GM21526 (cell line): Measurements from ENCODE around the gene ETV3.
A peak's percentile ranks its signal among the peaks of the same experiment; 100 is the strongest.

Source experiments
- ATAC-seq: cut with Tn5 transposase; IDR thresholded peaks from one replicate; pipeline ENCODE4 v1.9.1; 2021; ENCODE audit warnings: moderate library complexity; ENCODE audit not compliant: unreplicated experiment, low FRiP score

The ETV3 gene

DNA sequence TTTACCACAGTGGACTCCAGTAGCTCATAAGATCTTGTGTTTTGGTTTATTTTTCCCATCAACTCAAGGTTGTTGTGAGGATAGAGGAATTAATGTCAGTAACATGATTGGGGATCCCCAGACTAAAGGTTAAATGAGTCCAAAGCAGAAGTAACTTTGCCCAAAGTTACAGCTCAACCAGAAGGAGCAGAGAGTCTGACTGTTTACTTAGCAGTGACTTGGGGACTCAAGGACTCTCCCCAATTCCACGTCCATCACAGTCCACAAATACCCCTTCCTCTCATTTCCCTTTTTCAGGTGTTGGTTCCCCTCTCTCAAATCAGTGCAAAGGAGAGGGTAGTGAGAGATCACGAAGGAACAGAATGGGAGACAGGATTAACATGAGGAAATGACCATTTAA, 4.0 kb upstream of the ETV3 start:
- no peak for ATAC-seq

DNA sequence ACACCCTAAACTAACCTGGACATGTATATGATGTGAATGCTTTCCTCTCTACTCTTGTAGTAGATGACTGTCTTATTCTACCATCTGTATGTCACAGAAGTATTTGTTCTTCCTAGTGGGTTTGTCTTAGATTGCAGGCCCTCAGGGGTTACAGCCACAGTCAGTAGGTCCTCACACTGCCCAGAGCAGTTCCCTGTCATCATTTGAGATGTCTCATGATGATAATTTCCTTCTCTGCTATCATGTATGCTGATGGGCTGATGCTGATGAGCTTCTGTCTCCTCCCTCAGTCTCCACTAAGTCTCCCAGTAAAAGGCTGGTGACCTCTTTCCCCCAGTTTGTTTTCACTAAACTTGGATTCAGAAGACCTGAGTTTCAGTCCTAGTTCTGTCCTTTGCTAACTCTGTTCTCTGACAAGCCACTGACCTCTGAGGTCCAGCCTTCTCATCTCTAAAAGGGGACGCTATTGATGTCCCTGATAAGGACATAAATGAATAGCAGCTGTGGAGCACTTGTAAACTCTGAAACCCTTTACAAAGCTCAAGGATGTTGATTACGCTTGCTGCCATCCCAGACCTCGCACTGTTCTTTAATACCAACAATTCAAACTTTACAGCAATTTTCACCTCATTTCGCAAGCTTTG, 3.1 kb upstream of the ETV3 start:
- no peak for ATAC-seq

GRCh38 chr1:157140063-157140588, 1.9 kb upstream of the ETV3 start:
- ATAC-seq, result no peak

GRCh38 chr1:157139052-157139715, 989 bp upstream of the ETV3 start:
- no peak for ATAC-seq

DNA sequence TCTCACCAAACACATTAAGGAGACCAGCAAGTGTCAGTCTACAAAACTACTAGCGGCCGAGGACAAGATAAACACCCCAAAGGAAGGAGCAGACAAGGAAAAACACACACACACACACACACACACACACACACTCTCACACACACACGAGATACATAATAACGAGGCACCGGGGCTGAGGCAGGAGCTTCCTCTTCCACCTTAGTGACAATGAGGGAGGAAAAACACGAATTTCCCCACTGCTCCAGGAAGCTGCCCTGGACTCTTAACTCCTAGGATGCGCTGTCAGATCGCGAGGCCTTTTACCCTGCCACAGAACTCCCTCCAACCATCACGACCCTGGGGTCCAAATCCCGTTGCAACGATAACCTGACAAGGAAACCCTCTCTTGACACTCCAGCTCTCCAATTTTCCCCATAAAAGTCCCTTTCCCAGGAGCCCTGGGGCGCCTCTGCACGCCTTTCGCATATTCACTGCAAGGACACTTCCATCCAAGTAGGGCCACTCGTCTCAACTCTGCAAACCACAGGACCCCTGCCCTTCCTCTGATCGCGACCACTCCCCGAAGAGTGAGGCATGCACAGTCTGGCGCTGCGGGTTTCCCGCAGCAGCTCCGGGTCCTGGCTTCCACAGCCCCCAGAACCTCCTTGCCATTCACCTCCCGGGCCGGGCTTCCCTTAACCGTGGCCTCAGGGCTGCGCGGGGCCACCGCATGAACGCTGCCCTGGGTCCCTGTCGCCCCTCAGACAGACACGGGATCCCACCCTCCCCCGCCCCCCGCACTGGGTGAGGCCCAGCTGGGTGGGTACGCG, 581 bp downstream of the ETV3 start:
- ATAC-seq, result peak; percentile 14

- ATAC-seq, result no peak
Observed at GRCh38 chr1:157137046-157137407, 1.2 kb downstream of the ETV3 start.

DNA sequence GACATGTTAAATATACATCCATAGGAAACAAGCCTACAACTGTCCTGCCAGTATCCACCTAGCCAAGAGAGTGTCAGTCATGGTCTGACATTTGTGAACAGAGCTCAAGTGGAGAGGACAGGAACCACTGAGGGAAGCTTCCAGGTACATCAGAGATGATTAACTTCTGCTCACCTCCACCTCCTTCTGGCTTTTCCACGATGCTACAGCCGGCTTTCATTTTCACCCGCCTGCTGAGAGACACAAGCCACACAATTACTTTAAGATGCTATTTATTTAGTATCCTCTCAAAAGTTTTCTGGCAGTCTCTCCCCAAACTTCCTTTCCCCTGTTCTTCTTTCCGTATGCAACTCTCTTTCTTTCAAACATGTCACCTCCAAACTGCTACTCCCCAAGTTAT, 2.1 kb downstream of the ETV3 start:
- ATAC-seq, result no peak

- ATAC-seq, result no peak
Observed at GRCh38 chr1:157135646-157136045, 2.5 kb downstream of the ETV3 start.

DNA sequence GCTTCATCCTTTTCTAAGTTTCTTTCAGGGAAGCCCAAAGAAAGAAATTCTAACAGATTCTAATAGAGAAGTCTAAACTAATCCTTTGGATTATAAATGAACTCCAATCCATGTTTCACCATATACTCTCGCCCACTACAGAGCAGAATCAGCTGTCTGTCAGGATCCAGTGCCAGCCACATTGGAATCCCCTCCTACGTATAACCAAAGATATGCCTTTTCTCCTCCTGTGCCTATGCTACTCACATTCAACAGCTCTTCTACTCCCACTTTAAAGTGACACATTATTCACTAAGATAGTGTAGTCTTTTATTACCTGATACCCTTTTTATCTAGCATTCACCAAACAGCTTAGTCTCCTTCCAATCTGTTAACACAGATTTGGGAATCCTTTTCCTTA, 3.1 kb downstream of the ETV3 start:
- no peak for ATAC-seq

GRCh38 chr1:157134442-157134841, 3.8 kb downstream of the ETV3 start:
- ATAC-seq, result no peak

DNA sequence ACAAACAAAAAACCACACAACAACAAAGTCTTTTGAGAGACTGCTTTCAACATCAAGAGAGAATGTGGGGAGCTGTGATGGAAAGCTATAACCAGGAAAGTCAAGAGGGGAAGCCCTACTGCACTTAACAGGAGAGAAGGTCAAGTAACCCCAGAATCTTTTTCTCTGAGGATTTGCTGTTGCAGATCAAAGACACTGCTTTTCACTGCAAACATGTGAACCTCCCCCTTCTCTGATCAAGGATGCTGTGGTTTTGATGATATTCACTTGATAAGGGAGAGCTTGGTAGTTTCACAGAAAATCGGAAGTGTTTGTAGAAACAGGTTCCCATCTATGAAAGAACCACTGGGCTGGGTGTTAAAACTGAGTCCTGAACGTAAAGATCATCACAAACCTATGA, 4.8 kb downstream of the ETV3 start:
- no peak for ATAC-seq

DNA sequence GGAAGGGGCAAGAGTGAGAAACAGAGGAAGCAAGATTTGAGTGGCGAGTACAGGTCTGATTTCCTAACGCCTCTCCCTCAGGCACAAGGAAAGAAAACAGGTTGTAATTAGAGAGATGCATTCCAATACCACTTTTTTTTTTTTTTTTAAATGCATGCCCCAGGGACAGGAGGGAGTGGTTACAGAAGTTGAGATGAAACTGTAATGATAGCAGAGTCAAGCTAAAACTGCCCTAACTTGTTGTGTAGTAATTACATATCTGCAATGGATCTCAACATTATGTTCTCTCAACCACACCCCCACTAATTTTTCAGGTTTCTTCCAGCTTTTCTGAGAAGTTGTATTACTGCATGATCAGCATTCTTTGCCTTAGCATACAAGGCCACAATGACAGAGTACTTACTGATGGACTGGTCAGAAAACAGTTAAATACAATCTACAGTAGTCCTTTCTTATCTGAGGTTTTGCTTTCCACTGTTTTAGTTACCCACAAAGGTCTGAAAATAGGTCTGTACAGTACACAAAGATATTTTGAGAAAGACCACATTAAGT, 5.5 kb downstream of the ETV3 start:
- no peak for ATAC-seq

DNA sequence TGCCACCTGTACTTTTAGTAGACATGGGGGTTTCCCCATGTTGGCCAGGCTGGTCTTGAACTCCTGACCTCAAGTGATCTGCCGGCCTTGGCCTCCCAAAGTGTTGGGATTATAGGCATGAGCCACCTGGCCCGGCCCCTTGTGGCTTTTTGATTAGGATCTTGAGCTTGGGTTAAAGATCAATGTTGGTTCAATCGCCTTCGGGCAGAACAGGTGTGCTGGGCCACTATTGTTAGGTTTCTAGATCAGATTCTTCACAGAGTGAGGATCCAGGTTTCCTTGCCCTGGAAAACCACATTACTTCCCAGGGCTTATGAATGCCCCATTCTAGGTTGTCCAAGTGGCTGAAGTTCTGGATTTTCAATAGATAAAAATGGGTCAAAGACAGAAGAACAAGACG, 6.1 kb downstream of the ETV3 start:
- no peak for ATAC-seq

DNA sequence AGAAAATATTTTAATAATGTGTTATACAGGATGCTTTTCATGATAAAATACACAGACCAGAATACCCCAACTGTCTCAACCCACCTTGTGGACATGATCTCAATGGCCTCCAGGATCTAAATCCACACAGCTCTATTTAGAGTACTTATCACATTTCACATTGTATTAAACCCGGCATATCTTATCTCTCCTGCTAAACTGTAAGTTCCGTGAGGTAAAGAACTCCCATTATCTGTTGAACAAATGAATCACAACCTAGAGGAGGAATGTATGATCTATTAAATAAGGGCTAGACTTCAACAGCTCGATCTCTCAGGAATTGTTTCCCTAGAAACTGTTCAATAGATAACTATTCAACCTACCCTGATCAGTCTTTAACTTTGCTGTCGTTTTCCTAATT, 6.9 kb downstream of the ETV3 start:
- ATAC-seq, result no peak

- no peak for ATAC-seq
Observed at GRCh38 chr1:157124855-157125254, 13.3 kb downstream of the ETV3 start.

- ATAC-seq, result no peak
Observed at GRCh38 chr1:157119448-157119847, 18.7 kb downstream of the ETV3 start.

DNA sequence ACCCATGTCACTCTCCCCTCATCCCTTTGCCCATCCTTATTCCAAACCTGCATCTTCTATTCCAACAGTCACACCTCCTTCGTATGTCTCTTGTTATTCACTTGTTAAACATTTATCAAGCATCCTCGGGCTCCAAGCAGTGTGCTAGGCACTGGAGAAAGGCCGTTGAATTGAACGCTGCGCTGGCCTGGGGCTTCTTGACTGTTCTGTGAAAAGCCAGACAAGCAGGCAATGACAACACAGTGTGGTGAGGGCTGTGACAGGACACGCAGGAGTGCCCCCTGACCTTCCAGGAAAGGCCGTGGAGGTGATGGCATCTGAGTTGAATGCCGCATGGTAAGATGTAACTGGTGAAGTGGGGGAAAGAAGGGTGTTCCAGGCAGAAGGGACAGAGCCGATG, 19.2 kb downstream of the ETV3 start:
- no peak for ATAC-seq

DNA sequence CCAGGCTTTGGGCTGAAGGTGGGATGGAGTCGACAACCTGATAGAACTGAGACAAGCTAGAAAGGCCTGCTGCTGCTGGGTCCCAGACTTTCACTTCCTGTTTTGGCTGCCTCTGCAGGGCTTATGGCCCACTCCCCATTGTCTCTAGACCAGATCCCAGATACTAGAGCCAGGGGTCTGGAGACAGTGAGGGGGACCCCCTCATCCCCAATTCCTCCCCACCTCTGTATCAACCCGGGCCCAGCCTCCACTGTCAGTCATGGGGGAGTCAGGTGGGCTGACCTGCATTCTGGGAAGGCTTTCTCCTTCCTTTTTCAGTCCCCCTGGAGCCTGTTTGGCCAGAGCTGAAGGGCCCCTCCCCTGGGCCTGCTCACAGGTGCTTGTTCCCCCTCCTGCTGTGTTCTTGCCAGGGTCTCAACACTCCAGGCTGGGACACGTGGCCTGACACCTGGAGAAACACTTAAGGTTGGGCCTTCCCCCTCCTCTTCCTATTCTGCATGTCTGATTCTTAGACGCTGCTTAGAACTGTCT, 20.6 kb downstream of the ETV3 start:
- ATAC-seq, result no peak

DNA sequence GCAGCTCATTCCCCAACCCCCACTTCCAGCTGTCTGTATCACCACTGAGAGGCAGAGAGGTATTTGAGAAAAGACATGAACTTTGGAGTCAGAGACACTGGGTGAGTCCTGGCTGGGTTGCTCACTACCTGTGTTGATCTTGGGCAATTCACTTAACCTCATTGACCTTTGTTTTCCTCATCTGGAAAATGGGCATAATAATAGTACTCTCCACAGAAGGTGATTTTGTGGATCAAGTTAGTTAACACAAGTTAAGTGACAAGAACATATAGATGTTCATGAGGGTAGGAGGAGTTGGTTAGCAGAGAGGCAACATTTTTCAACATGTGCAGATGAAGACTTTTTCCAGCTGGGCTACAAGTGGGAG, 21.5 kb downstream of the ETV3 start:
- no peak for ATAC-seq

DNA sequence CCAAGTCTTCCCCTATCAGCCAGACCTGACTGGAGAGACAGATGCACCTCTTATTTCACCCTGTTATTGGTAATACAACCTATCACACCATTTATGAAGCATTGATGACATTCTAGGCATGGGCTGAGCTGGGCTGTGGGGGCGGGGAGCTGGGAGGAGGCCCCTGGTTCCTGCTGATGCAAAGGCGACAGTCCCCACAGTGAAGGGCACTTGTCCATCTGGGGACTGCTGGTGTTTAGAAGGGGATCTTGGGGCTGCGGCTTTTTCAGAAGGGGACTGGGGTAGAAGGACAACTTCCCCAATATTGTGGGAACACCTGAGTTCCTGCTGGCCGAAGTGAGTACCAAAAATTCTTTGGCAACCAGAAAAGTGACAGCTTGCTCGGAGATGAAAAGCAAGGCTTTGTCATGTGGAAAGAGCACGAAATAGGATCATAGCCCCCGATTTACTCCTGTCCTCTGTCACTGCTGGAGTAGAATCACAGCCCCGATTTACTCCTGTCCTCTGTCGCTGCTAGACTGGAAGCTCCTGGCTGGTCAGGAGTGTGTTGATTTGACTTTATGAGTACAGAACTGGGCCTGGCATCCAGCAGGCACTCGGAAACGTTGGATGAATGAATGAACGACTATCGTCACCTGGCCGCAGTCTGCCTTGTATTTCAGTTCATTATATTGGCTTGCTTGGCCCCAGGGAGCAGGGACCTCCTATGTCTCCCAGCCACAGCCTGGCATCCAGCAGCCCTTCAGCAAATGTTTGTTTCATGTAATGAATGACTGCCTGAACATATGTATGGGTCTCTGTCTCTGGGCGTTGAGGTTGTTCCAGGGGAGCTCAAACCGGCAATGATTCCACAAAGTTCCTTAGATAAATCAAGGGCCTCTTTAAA, 22.1 kb downstream of the ETV3 start:
- no peak for ATAC-seq
